GM12891 (cell line): ENCODE measurements around the gene DACH2. TPM values are rescaled to one million over a fixed set of nuclear protein-coding genes. Genes with fewer than 3 reads are reported as not detected.

Source experiments
- DNase-seq: peaks from one replicate; pipeline ENCODE4 v3.0.0; 2011; ENCODE audit warnings: low spot score; ENCODE audit not compliant: insufficient read length
- FAIRE-seq: peaks from 2 replicates; lab custom pipeline; 2011; peaks lifted over from hg19 to GRCh38; lab: Jason Lieb, UNC
- PAX5 ChIP-seq: IDR thresholded peaks from 2 replicates; pipeline ENCODE4 v1.6.1; 2011; ENCODE audit warnings: low read length, moderate library complexity, mild to moderate bottlenecking; ENCODE audit not compliant: insufficient read depth, severe bottlenecking
- POLR2A ChIP-seq: IDR thresholded peaks from 2 replicates; pipeline ENCODE4 v1.6.1; 2011; ENCODE audit warnings: low read depth, low read length, control low read depth
- POLR2AphosphoS5 ChIP-seq: IDR thresholded peaks from 2 replicates; pipeline ENCODE4 v1.6.1; 2011; ENCODE audit warnings: low read depth, low read length, control low read depth
- POU2F2 ChIP-seq: IDR thresholded peaks from 2 replicates; pipeline ENCODE4 v1.6.1; 2011; ENCODE audit warnings: low read depth, mild to moderate bottlenecking, control low read depth, low read length, moderate library complexity
- SPI1 ChIP-seq: IDR thresholded peaks from 2 replicates; pipeline ENCODE4 v1.6.1; 2011; ENCODE audit warnings: low read depth, low read length, control low read depth
- TAF1 ChIP-seq: IDR thresholded peaks from 2 replicates; pipeline ENCODE4 v1.6.1; 2011; ENCODE audit warnings: low read depth, low read length, control low read depth
- polyA plus RNA-seq: library from polyadenylated mRNA; unstranded; fragments of >200 nt; gene quantifications from one replicate; pipeline ENCODE4 v1.2.1, GENCODE V29; 2012; ENCODE audit warnings: low read depth, missing spikeins, inconsistent platforms; ENCODE audit not compliant: missing spikeins

Gene DACH2
- not detected for polyA plus RNA-seq

DNA sequence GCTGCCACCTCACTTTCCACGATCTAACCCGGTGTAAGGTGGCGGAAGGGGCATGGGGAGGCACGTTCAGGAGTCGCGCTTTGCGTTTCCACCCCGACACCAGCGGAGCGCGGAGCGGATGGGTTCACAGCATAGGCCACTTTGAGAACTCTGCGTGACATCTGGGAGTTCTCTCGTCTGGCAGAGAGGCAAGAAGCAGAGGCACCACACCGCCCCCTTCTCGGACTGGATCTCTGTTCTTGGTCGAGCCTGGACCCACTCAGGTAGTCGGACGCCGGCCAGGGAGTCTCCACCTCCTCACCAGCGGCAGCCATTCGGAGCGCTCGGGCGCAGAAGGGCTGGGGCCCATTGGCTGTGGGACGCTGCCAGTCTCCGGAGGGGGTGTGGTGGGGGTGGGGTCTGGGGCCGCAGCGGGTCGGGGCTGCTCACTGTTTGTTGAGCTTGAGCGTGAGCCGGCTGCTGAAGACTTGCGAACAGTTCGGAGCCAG lies at the start of gene DACH2:
Gene DACH2 (plus strand): TSS at position 428 of the 488 bp plus-strand sequence.
- DNase-seq: no peak
- FAIRE-seq: no peak
- no peak for TF ChIP-seq POLR2A
- no peak for TF ChIP-seq SPI1
- TF ChIP-seq PAX5: no peak
- TF ChIP-seq POU2F2: no peak
- no peak for TF ChIP-seq POLR2AphosphoS5
- no peak for TF ChIP-seq TAF1

DNA sequence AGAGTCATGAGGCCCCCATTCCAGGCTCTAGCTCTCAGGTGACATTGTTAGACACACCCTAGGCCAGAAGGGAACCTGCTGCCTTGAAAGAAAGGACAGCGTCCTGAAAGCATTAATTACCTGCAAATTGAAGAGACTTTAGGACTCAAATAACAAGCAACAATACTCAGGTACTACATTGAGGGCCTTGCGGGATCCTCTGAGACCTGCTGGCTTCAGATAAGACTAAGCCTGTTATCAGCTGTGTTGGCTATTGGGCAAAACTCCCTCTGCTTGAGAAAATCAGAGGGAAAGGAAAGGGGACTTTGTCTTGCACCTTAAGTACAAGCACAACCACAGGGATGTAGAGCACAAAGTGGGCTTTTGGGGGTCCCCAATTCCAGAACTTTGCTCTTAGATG lies 45.9 kb upstream of the DACH2 start:
- FAIRE-seq: no peak
- no peak for DNase-seq
- TF ChIP-seq SPI1: no peak
- TF ChIP-seq POLR2AphosphoS5: no peak
- no peak for TF ChIP-seq POLR2A
- no peak for TF ChIP-seq POU2F2
- no peak for TF ChIP-seq TAF1
- TF ChIP-seq PAX5: no peak

DNA sequence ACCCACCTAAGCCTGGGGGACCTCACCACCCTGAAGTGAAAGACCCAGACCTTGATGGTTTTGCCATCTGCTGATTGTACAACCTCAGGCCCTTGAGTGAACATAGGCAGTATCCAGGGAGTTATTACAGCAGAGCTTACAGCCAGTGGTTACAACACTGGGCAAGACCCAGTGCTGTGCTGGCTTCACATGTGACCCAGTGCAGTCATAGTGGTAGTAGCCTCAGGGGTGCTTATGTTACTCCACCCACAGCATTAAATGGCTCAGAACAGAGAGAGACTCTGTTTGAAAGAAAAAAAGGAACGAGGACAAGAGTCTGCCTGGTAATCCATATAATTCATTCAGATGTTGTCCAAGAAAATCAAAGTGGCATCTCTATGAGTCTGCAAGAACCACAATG lies 45.2 kb upstream of the DACH2 start:
- DNase-seq: no peak
- no peak for TF ChIP-seq POLR2A
- TF ChIP-seq SPI1: no peak
- no peak for TF ChIP-seq POLR2AphosphoS5
- no peak for TF ChIP-seq POU2F2
- no peak for TF ChIP-seq PAX5
- TF ChIP-seq TAF1: no peak
- FAIRE-seq: no peak

DNA sequence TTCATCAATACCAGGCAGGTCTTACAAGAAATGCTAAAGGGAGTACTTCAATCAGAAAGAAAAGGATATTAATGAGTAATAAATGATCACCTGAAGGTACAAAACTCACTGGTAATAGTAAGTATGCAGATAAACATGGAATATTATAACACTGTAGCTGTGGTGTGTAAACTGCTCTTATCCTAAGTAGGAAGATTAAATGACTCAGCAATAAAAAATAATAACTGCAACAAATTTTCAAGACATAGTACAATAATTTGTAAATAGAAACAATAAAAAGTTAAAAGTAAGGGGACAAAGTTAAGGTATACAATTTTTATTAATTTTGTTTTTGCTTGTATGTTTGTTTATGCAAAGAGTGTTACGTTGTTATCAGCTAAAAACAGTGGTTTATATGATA lies 43.7 kb upstream of the DACH2 start:
- DNase-seq (no peak), FAIRE-seq (no peak)
- TF ChIP-seq PAX5: no peak
- no peak for TF ChIP-seq SPI1
- TF ChIP-seq POU2F2: no peak

DNA sequence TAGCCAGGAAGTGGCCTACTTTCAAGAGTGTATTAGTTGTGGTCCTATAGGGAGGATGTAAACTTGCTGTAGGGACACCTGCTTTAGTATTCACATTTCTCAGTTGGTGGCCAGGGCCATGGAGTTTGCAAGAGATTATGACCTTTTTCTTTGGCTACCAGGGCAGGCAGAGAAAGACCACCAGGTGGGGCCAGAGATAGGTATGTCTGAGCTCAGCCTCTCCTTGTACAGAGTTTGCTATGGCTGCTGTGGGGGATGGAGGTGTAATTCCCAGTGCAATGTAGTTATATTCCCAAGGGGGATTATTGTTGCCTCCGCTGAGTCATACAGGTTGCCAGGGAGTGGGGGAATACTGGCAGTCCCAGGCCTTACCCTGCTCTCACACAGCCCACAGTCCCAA lies 26.3 kb upstream of the DACH2 start:
- no peak for DNase-seq
- FAIRE-seq: no peak
- TF ChIP-seq SPI1 (no peak), POLR2A (no peak), POLR2AphosphoS5 (no peak), POU2F2 (no peak), PAX5 (no peak), TAF1 (no peak)

DNA sequence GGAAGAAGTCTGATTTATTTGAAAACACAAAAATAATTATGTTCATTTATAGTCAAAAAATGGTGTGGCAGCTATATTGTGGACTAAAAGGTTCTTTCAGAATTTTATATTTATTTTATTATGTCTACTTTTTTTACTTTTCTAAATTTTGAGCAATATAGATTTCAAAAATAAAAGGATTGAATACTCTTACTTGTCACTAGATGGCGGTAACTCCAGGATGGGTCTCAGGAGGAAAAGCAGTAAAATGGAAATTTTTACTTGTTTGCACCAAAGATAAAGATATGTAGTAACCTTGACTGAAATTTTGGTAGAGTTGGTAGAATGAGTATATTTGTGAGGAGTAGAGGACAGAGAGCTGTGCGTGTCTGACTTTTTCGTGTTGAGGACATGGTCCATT lies 14.5 kb upstream of the DACH2 start:
- FAIRE-seq: no peak

DNA sequence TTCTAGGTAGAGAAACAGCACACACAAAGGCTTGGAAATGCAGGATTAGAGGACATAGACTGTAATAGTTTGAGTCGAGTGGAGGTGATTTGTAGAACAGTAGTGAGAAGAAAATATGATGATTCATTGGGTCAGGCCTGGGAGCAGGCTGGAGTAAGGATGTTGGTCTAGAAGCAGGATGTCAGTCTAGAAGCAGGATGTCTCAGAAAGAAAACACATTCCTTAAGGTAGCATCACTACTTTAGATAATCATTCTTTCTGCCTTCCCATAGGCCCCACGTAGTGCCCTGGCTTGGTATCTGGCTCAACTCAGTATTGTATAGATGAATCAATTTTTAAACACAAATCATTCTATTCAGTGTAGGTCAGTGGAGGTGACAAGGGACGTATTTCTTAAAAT lies 11.2 kb upstream of the DACH2 start:
- FAIRE-seq (no peak), DNase-seq (no peak)
- no peak for TF ChIP-seq POLR2A
- TF ChIP-seq POU2F2: no peak

More for the DNA sequence above, 14.5 kb upstream of the DACH2 start:
- no peak for TF ChIP-seq POLR2A
- DNase-seq: no peak

DNA sequence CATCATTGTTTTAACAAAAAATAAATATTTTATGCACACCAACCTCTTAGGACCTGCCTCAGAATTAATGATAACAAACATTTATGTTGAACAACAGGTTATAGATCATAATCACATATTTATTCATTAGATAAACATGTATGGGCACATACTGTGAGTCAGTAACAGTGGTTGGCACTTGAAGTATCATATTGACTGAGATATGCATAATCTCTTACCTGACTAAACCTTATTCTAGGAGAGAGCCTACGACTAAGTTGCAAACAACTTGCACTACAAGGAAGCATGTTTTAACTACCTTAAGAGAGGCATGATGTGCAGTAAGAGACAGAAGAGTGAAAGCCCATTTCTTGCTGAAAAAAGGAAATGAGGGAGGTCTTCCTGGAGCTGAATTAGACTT lies 6.5 kb upstream of the DACH2 start:
- DNase-seq: no peak
- TF ChIP-seq POLR2AphosphoS5: no peak
- TF ChIP-seq TAF1: no peak
- no peak for TF ChIP-seq SPI1
- TF ChIP-seq PAX5: no peak
- no peak for TF ChIP-seq POLR2A
- no peak for TF ChIP-seq POU2F2
- FAIRE-seq: no peak

DNA sequence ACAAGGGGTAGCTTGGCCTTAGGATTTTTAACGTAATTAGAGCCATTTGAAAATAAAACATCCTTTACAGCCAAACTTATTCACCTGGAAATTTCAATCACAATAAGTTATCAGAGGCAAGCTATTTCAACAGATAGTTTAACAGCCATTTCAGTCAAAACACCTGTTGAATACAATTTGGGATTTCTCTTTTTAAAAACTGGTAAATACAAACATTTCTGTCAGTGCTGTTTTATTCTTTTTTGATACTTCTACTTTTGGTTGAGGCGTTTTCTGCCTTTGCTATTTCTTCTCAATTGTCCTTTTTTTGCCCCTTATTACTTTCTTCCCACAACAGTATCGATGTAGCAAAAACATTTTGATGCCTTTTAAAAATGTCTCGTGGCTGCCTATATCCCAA lies 2.1 kb upstream of the DACH2 start:
- TF ChIP-seq POLR2A (no peak), TAF1 (no peak), POU2F2 (no peak), POLR2AphosphoS5 (no peak), PAX5 (no peak), SPI1 (no peak)
- DNase-seq (no peak), FAIRE-seq (no peak)

DNA sequence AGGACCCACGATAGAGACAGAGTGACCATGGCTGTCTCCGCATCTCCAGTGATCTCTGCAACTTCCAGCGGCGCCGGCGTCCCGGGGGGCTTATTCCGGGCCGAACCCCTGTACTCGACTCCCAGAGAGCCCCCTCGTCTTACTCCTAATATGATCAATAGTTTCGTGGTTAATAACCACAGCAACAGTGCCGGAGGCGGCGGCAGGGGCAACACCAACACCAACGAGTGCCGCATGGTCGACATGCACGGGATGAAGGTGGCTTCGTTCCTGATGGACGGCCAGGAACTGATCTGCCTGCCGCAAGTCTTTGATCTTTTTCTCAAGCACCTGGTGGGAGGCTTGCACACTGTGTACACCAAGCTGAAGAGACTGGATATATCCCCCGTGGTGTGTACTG lies 343 bp downstream of the DACH2 start:
- DNase-seq: no peak
- TF ChIP-seq SPI1: no peak
- TF ChIP-seq POLR2AphosphoS5: no peak
- no peak for TF ChIP-seq POLR2A
- TF ChIP-seq PAX5: no peak
- no peak for TF ChIP-seq POU2F2
- no peak for TF ChIP-seq TAF1
- FAIRE-seq: no peak
